ENCODE data around the gene LRRK1.

Gene LRRK1

GRCh38 chr15:100918034-100918689 is 995 bp upstream of the LRRK1 start:
- no peak overlapping the region for H3K27ac ChIP-seq
- no peaks in the 10 kb centered on the region for H3K27me3 ChIP-seq (ENCODE audit: insufficient read depth, low read depth, severe bottlenecking)

GRCh38 chr15:100919481-100920405 is 586 bp downstream of the LRRK1 start:
- no peak for TF ChIP-seq CTCF (IDR thresholded peaks at IDR 0.05; ENCODE audit: low read depth, low read length)
- H3K27ac ChIP-seq, result no peak overlapping the region
- no peaks in the 10 kb centered on the region for H3K9me3 ChIP-seq (ENCODE audit: severe bottlenecking)
- peak overlapping the region; percentile 61 for H3K4me3 ChIP-seq (ENCODE audit: low read depth, low read length)
- peak; percentile 24 for DNase-seq
- no peaks in the 10 kb centered on the region for H3K27me3 ChIP-seq (ENCODE audit: insufficient read depth, low read depth, severe bottlenecking)
- no peaks in the 10 kb centered on the region for H3K36me3 ChIP-seq

More at GRCh38 chr15:100918034-100918689, 995 bp upstream of the LRRK1 start:
- Histone ChIP-seq H3K36me3 (no peaks in the 10 kb centered on the region), H3K4me3 (ENCODE audit: low read depth, low read length) (peak overlapping the region; percentile 68), H3K9me3 (ENCODE audit: severe bottlenecking) (peaks cover 2% of the 10 kb centered on the region)
- peak; percentile 92 for TF ChIP-seq CTCF (IDR thresholded peaks at IDR 0.05; ENCODE audit: low read depth, low read length)
- DNase-seq, result peak; percentile 81

GRCh38 chr15:100920516-100921135 is 1.5 kb downstream of the LRRK1 start:
- H3K36me3 ChIP-seq, result peaks cover 2% of the 10 kb centered on the region; the same call in 1 of the 2 replicates
- no peak for TF ChIP-seq CTCF (IDR thresholded peaks at IDR 0.05; ENCODE audit: low read depth, low read length)
- no peaks in the 10 kb centered on the region for H3K27me3 ChIP-seq (ENCODE audit: insufficient read depth, low read depth, severe bottlenecking)
- no peak overlapping the region for H3K4me3 ChIP-seq (ENCODE audit: low read depth, low read length)
- H3K9me3 ChIP-seq (ENCODE audit: severe bottlenecking), result no peaks in the 10 kb centered on the region
- DNase-seq, result no peak
- no peak overlapping the region for H3K27ac ChIP-seq

GRCh38 chr15:100922192-100923040 is 3.3 kb downstream of the LRRK1 start:
- Histone ChIP-seq H3K27ac (no peak overlapping the region), H3K27me3 (ENCODE audit: insufficient read depth, low read depth, severe bottlenecking) (no peaks in the 10 kb centered on the region), H3K4me3 (ENCODE audit: low read depth, low read length) (no peak overlapping the region), H3K9me3 (ENCODE audit: severe bottlenecking) (no peaks in the 10 kb centered on the region), H3K36me3 (peaks cover 2% of the 10 kb centered on the region; the same call in 1 of the 2 replicates)
- TF ChIP-seq CTCF (IDR thresholded peaks at IDR 0.05; ENCODE audit: low read depth, low read length), result no peak
- no peak for DNase-seq

- no peak for DNase-seq
- Histone ChIP-seq H3K27ac (no peak overlapping the region), H3K27me3 (ENCODE audit: insufficient read depth, low read depth, severe bottlenecking) (no peaks in the 10 kb centered on the region), H3K36me3 (peaks cover 2% of the 10 kb centered on the region; the same call in 1 of the 2 replicates), H3K4me3 (ENCODE audit: low read depth, low read length) (no peak overlapping the region), H3K9me3 (ENCODE audit: severe bottlenecking) (no peaks in the 10 kb centered on the region)
- no peak for TF ChIP-seq CTCF (IDR thresholded peaks at IDR 0.05; ENCODE audit: low read depth, low read length)
Observed at GRCh38 chr15:100923076-100923475, 3.9 kb downstream of the LRRK1 start.
